Activated T-cell treated with anti-CD3 and anti-CD28 coated beads, Interleukin-2, amount 50 U/mL, for 72 hours (primary cell): Measurements from ENCODE around the gene AKR1C2. TPM values are rescaled to one million over a fixed set of nuclear protein-coding genes. Genes with fewer than 3 reads are reported as not detected.

Source experiments
- ATAC-seq, 2 donors: fragments of 150-1000 bp; cut with Tn5 transposase; replicated peaks in 1 of 2; 2 replicates each; pipeline ENCODE4 v1.10.0; 2021; ENCODE audit warnings: moderate library complexity in 2 of 2, mild to moderate bottlenecking in 1 of 2
- DNase-seq, 2 donors: peaks; one replicate each; pipeline ENCODE4 v3.0.0; 2021 to 2022; ENCODE audit warnings: mixed read lengths in 1 of 2
- H3K27ac Mint-ChIP-seq: one replicate; pipeline ENCODE4 v1.8.0; 2022; ENCODE audit warnings: mild to moderate bottlenecking, moderate library complexity, mixed read lengths
- H3K27me3 Mint-ChIP-seq: one replicate; pipeline ENCODE4 v1.8.0; 2022; ENCODE audit warnings: low read depth, mixed read lengths
- H3K36me3 Mint-ChIP-seq, 2 donors: one replicate each; pipeline ENCODE4 v1.8.0; 2022; ENCODE audit warnings: mixed read lengths in 2 of 2, mild to moderate bottlenecking in 1 of 2; ENCODE audit not compliant: insufficient read depth in 2 of 2
- H3K4me1 Mint-ChIP-seq: one replicate; pipeline ENCODE4 v1.8.0; 2022; ENCODE audit warnings: low read depth, mixed read lengths
- H3K4me3 Mint-ChIP-seq, 2 donors: one replicate each; pipeline ENCODE4 v1.8.0; 2022; ENCODE audit warnings: mild to moderate bottlenecking in 2 of 2, mixed read lengths in 2 of 2, moderate library complexity in 2 of 2
- H3K9me3 Mint-ChIP-seq, 2 donors: one replicate each; pipeline ENCODE4 v1.8.0; 2022; ENCODE audit warnings: mixed read lengths in 2 of 2
- total RNA-seq, 2 donors: library from RNA; stranded (reverse); gene quantifications; one replicate each; pipeline ENCODE4 v1.2.3, GENCODE V29; 2022

Gene AKR1C2
- total RNA-seq, 2 donors from 2014 or later = 0.22 TPM; not detected in 1

- Mint-ChIP-seq H3K4me3 (no peak overlapping the region), H3K27me3 (no peaks in the 10 kb centered on the region), H3K27ac (no peak overlapping the region), H3K9me3 (no peaks in the 10 kb centered on the region), H3K36me3 (no peaks in the 10 kb centered on the region), H3K4me1 (no peaks in the 10 kb centered on the region)
- DNase-seq (no peak), ATAC-seq (no peak)
Observed at GRCh38 chr10:4939224-4940072, 64.2 kb downstream of the AKR1C2 start.

Other genes with a start within 250 kb of the AKR1C2 start
- gene AKR1E2, start 177.7 kb downstream of the AKR1C2 start, total RNA-seq = 1 to 10 TPM; 1.7 to 10.0 TPM
- gene AKR1C1, start 40.4 kb downstream of the AKR1C2 start, total RNA-seq = 1 to 10 TPM in 1 of 2 donors, under 1 TPM in 1; 0.60 to 2.7 TPM
- gene AKR1C3, start 90.6 kb upstream of the AKR1C2 start, total RNA-seq = under 1 TPM; 0.44 to 0.96 TPM
- gene AKR1C8, start 181.3 kb upstream of the AKR1C2 start, total RNA-seq = not detected
- gene AKR1C4, start 193.0 kb upstream of the AKR1C2 start, total RNA-seq = not detected